Measurements from ENCODE around the gene ANKK1. TPM values are rescaled to one million over a fixed set of nuclear protein-coding genes. Genes with fewer than 3 reads are reported as not detected.

The ANKK1 gene
- total and polyA plus RNA-seq, 4 donors = 0.01 to 0.08 TPM; not detected in 2

DNA sequence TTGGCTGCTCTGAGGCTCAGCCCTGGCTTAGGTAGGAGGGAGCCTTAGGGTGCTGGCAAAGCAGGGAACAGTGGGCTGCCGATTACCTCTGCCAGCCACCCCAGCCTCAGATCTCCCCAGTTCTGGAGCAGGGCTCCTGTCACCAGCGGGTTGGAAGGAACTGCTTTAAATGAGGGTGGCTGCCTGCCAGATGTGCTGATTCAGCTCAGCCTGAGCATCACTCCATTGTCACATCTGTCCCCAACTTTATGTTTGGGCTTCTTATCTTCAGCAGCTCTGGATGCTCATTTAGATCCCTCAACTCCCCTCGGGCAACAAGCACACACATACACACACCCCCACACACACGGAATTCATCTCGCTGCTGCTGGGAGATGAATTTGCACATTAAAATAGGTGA, 16.9 kb upstream of the ANKK1 start:
- TF ChIP-seq, protein P1, sequence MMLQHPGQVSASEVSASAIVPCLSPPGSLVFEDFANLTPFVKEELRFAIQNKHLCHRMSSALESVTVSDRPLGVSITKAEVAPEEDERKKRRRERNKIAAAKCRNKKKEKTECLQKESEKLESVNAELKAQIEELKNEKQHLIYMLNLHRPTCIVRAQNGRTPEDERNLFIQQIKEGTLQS (IDR thresholded peaks at IDR 0.05) = no peak
- TF ChIP-seq, protein P2, sequence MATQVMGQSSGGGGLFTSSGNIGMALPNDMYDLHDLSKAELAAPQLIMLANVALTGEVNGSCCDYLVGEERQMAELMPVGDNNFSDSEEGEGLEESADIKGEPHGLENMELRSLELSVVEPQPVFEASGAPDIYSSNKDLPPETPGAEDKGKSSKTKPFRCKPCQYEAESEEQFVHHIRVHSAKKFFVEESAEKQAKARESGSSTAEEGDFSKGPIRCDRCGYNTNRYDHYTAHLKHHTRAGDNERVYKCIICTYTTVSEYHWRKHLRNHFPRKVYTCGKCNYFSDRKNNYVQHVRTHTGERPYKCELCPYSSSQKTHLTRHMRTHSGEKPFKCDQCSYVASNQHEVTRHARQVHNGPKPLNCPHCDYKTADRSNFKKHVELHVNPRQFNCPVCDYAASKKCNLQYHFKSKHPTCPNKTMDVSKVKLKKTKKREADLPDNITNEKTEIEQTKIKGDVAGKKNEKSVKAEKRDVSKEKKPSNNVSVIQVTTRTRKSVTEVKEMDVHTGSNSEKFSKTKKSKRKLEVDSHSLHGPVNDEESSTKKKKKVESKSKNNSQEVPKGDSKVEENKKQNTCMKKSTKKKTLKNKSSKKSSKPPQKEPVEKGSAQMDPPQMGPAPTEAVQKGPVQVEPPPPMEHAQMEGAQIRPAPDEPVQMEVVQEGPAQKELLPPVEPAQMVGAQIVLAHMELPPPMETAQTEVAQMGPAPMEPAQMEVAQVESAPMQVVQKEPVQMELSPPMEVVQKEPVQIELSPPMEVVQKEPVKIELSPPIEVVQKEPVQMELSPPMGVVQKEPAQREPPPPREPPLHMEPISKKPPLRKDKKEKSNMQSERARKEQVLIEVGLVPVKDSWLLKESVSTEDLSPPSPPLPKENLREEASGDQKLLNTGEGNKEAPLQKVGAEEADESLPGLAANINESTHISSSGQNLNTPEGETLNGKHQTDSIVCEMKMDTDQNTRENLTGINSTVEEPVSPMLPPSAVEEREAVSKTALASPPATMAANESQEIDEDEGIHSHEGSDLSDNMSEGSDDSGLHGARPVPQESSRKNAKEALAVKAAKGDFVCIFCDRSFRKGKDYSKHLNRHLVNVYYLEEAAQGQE (IDR thresholded peaks at IDR 0.05) = no peak
- TF ChIP-seq GABPA (IDR thresholded peaks at IDR 0.05 in 1 of 2, conservative IDR thresholded peaks at IDR 0.05 in 1 of 2) (no peak), RAD21 (IDR thresholded peaks at IDR 0.05) (no peak), FOXA2 (IDR thresholded peaks at IDR 0.05) (no peak), HNF4G (IDR thresholded peaks at IDR 0.05) (no peak), RXRA (IDR thresholded peaks at IDR 0.05) (no peak), HNF4A (conservative IDR thresholded peaks at IDR 0.05) (no peak), TAF1 (conservative IDR thresholded peaks at IDR 0.05) (no peak), YY1 (IDR thresholded peaks at IDR 0.05) (no peak), FOXA1 (IDR thresholded peaks at IDR 0.05) (no peak), SP1 (IDR thresholded peaks at IDR 0.05) (no peak), NR2F2 (IDR thresholded peaks at IDR 0.05) (no peak), EGR1 (IDR thresholded peaks at IDR 0.05; ENCODE audit: low read depth in 2 of 2) (no peak), JUND (IDR thresholded peaks at IDR 0.05) (no peak)
- TF ChIP-seq, protein P3, sequence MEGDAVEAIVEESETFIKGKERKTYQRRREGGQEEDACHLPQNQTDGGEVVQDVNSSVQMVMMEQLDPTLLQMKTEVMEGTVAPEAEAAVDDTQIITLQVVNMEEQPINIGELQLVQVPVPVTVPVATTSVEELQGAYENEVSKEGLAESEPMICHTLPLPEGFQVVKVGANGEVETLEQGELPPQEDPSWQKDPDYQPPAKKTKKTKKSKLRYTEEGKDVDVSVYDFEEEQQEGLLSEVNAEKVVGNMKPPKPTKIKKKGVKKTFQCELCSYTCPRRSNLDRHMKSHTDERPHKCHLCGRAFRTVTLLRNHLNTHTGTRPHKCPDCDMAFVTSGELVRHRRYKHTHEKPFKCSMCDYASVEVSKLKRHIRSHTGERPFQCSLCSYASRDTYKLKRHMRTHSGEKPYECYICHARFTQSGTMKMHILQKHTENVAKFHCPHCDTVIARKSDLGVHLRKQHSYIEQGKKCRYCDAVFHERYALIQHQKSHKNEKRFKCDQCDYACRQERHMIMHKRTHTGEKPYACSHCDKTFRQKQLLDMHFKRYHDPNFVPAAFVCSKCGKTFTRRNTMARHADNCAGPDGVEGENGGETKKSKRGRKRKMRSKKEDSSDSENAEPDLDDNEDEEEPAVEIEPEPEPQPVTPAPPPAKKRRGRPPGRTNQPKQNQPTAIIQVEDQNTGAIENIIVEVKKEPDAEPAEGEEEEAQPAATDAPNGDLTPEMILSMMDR (IDR thresholded peaks at IDR 0.05; ENCODE audit: low read depth, low read length, missing input control) = no peak
- TF ChIP-seq, protein P4, sequence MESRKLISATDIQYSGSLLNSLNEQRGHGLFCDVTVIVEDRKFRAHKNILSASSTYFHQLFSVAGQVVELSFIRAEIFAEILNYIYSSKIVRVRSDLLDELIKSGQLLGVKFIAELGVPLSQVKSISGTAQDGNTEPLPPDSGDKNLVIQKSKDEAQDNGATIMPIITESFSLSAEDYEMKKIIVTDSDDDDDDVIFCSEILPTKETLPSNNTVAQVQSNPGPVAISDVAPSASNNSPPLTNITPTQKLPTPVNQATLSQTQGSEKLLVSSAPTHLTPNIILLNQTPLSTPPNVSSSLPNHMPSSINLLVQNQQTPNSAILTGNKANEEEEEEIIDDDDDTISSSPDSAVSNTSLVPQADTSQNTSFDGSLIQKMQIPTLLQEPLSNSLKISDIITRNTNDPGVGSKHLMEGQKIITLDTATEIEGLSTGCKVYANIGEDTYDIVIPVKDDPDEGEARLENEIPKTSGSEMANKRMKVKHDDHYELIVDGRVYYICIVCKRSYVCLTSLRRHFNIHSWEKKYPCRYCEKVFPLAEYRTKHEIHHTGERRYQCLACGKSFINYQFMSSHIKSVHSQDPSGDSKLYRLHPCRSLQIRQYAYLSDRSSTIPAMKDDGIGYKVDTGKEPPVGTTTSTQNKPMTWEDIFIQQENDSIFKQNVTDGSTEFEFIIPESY (IDR thresholded peaks at IDR 0.05) = no peak
- TF ChIP-seq, protein P5, sequence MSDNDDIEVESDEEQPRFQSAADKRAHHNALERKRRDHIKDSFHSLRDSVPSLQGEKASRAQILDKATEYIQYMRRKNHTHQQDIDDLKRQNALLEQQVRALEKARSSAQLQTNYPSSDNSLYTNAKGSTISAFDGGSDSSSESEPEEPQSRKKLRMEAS (IDR thresholded peaks at IDR 0.05) = no peak
- no peak overlapping the region for H3K27ac ChIP-seq (ENCODE audit: low read depth in 1 of 2, low read length in 2 of 2)
- no peak overlapping the region for H3K9ac ChIP-seq (ENCODE audit: low read depth in 1 of 2, low read length in 2 of 2)
- peaks cover 0 to 6% (median 1%) of the 10 kb centered on the region in 4 donors for H3K36me3 ChIP-seq (ENCODE audit: control insufficient read depth in 4 of 4, insufficient read depth in 3 of 4, low read depth in 1 of 4, low read length in 3 of 4)
- H3K9me3 ChIP-seq (ENCODE audit: control insufficient read depth in 4 of 4, low read length in 3 of 4) = no peaks in the 10 kb centered on the region
- H3K4me1 ChIP-seq (ENCODE audit: control insufficient read depth in 4 of 4, insufficient read depth in 4 of 4, low read length in 3 of 4) = no peaks in the 10 kb centered on the region
- H3K27me3 ChIP-seq (ENCODE audit: control insufficient read depth in 4 of 4, insufficient read depth in 4 of 4, low read length in 3 of 4) = no peaks in the 10 kb centered on the region
- no peak overlapping the region for H3K4me3 ChIP-seq (ENCODE audit: low read depth in 1 of 3, low read length in 3 of 3)
- no peak for DNase-seq (ENCODE audit: low spot score)
- 84% methylated on average over 5 of the region's 5 CpGs for WGBS

Data from liver (tissue), 9 donors.